ENCODE measurements around the gene MEF2C. TPM values are rescaled to one million over a fixed set of nuclear protein-coding genes. Genes with fewer than 3 reads are reported as not detected.

MEF2C gene
- total RNA-seq, 1 donor from 2014 or later, result 24.1 TPM

GRCh38 chr5:88883836-88884607, 1.0 kb upstream of the MEF2C start:
- peaks cover 2% of the 10 kb centered on the region for H3K9me3 Mint-ChIP-seq (ENCODE audit: unreplicated experiment)
- peak; percentile 70 for DNase-seq
- peak overlapping the region; percentile 100 for H3K4me3 Mint-ChIP-seq (ENCODE audit: unreplicated experiment)
- peaks cover 2% of the 10 kb centered on the region for H3K27me3 Mint-ChIP-seq (ENCODE audit: unreplicated experiment)
- H3K27ac Mint-ChIP-seq (ENCODE audit: unreplicated experiment), result peak overlapping the region; percentile 92
- peaks cover 16% of the 10 kb centered on the region for H3K4me1 Mint-ChIP-seq (ENCODE audit: low read depth, unreplicated experiment)
- TF ChIP-seq CTCF (IDR thresholded peaks at IDR 0.05; ENCODE audit: partially characterized antibody, unreplicated experiment), result no peak
- no peaks in the 10 kb centered on the region for H3K36me3 Mint-ChIP-seq (ENCODE audit: unreplicated experiment)

GRCh38 chr5:88882276-88883038, 527 bp downstream of the MEF2C start:
- peak overlapping the region; percentile 75 for H3K27ac Mint-ChIP-seq (ENCODE audit: unreplicated experiment)

GRCh38 chr5:88881571-88881971, 1.4 kb downstream of the MEF2C start:
- no peak for DNase-seq
- no peaks in the 10 kb centered on the region for H3K36me3 Mint-ChIP-seq (ENCODE audit: unreplicated experiment)
- H3K4me1 Mint-ChIP-seq (ENCODE audit: low read depth, unreplicated experiment), result peaks cover 15% of the 10 kb centered on the region
- H3K27me3 Mint-ChIP-seq (ENCODE audit: unreplicated experiment), result peaks cover 2% of the 10 kb centered on the region
- H3K4me3 Mint-ChIP-seq (ENCODE audit: unreplicated experiment), result peak overlapping the region; percentile 100
- H3K27ac Mint-ChIP-seq (ENCODE audit: unreplicated experiment), result no peak overlapping the region
- peaks cover 2% of the 10 kb centered on the region for H3K9me3 Mint-ChIP-seq (ENCODE audit: unreplicated experiment)
- TF ChIP-seq CTCF (IDR thresholded peaks at IDR 0.05; ENCODE audit: partially characterized antibody, unreplicated experiment), result no peak

More at GRCh38 chr5:88882276-88883038, 527 bp downstream of the MEF2C start:
- H3K9me3 Mint-ChIP-seq (ENCODE audit: unreplicated experiment), result peaks cover 2% of the 10 kb centered on the region
- H3K36me3 Mint-ChIP-seq (ENCODE audit: unreplicated experiment), result no peaks in the 10 kb centered on the region
- H3K27me3 Mint-ChIP-seq (ENCODE audit: unreplicated experiment), result peaks cover 2% of the 10 kb centered on the region
- H3K4me1 Mint-ChIP-seq (ENCODE audit: low read depth, unreplicated experiment), result peaks cover 13% of the 10 kb centered on the region
- TF ChIP-seq CTCF (IDR thresholded peaks at IDR 0.05; ENCODE audit: partially characterized antibody, unreplicated experiment), result no peak
- DNase-seq, result no peak
- peak overlapping the region; percentile 100 for H3K4me3 Mint-ChIP-seq (ENCODE audit: unreplicated experiment)

GRCh38 chr5:88880201-88880600, 2.8 kb downstream of the MEF2C start:
- Mint-ChIP-seq H3K4me3 (ENCODE audit: unreplicated experiment) (peak overlapping the region; percentile 30), H3K9me3 (ENCODE audit: unreplicated experiment) (peaks cover 2% of the 10 kb centered on the region), H3K27ac (ENCODE audit: unreplicated experiment) (no peak overlapping the region), H3K4me1 (ENCODE audit: low read depth, unreplicated experiment) (peaks cover 21% of the 10 kb centered on the region), H3K27me3 (ENCODE audit: unreplicated experiment) (peaks cover 2% of the 10 kb centered on the region), H3K36me3 (ENCODE audit: unreplicated experiment) (no peaks in the 10 kb centered on the region)
- TF ChIP-seq CTCF (IDR thresholded peaks at IDR 0.05; ENCODE audit: partially characterized antibody, unreplicated experiment), result no peak
- no peak for DNase-seq

- peaks cover 22% of the 10 kb centered on the region for H3K4me1 Mint-ChIP-seq (ENCODE audit: low read depth, unreplicated experiment)
- H3K9me3 Mint-ChIP-seq (ENCODE audit: unreplicated experiment), result peaks cover 2% of the 10 kb centered on the region
- no peak for DNase-seq
- no peak for TF ChIP-seq CTCF (IDR thresholded peaks at IDR 0.05; ENCODE audit: partially characterized antibody, unreplicated experiment)
- no peaks in the 10 kb centered on the region for H3K36me3 Mint-ChIP-seq (ENCODE audit: unreplicated experiment)
- peak overlapping the region; percentile 39 for H3K4me3 Mint-ChIP-seq (ENCODE audit: unreplicated experiment)
- peaks cover 2% of the 10 kb centered on the region for H3K27me3 Mint-ChIP-seq (ENCODE audit: unreplicated experiment)
- no peak overlapping the region for H3K27ac Mint-ChIP-seq (ENCODE audit: unreplicated experiment)
These were observed 3.3 kb downstream of the MEF2C start for GRCh38 chr5:88879724-88880123.
